OCI-LY1 (cell line): ENCODE measurements around the gene HCRT.

Source experiments
- CTCF ChIP-seq: fragments of 200-600 bp; sonication (generic), shearing (Covaris generic); IDR thresholded peaks from 2 replicates; pipeline ENCODE4 v1.5.1; 2017; ENCODE audit warnings: mild to moderate bottlenecking, antibody characterized with exemption, low read length, moderate library complexity, mixed read lengths
- EZH2 ChIP-seq: fragments of 200-600 bp; sonication (generic), shearing (Covaris generic); IDR thresholded peaks from 2 replicates; pipeline ENCODE4 v1.8.0; 2017; ENCODE audit warnings: borderline replicate concordance, mixed run types, mild to moderate bottlenecking, antibody characterized with exemption, low read length, moderate library complexity, mixed read lengths

GRCh38 chr17:42233156-42233555 lies 47.9 kb upstream of the HCRT start:
- no peak for TF ChIP-seq CTCF
- no peak for TF ChIP-seq EZH2
